ENCODE results near the gene MYOZ3.

The MYOZ3 gene

DNA sequence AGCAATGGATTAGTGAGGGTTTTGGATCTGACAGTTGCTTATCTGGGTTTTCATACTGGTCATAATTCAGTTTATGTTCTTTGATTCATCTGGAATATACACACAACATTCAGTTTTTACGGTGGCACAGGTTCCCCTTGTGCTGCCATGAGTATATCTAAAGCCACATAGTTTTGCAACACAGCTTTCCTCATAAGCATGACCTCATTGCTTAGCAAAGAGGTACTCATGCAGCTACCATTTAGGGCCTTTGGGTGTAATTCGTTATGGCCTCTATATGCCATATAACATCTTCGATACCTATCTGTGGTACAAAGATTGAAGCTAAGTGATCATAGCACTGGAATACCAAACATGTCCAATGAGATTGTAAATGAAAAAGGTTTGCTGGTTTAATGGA is 42.7 kb downstream of the MYOZ3 start:
- DNase-seq, result no peak

DNA sequence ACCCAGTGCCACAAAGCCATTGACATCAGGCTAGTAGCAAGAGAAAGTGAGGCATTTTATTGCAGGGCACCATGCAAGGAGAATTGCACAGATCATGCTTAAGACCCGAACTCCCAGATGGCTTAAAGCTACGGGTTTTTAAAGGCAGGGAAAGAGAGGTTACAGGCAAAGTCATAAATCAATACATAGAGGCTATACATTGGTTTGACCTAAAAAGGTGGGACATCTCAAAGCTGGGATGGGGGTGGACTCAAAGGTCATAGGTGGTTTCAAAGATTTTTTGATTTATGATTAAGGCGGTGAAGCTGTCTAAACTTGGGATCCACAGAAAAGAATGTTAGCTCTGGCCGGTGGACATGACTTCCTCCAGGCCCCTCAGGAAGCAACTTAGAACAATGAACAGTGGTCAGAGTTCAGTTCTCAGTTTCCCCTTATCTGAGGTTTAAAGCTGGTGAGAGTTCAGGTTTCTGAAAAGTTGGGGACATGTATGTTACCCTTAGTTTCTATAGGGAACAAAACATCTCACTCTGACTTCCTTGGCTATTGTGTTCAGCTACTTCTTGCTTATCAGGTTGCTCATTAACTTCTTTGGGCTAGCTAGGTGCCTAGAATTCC is 45.8 kb downstream of the MYOZ3 start:
- DNase-seq, result no peak

DNA sequence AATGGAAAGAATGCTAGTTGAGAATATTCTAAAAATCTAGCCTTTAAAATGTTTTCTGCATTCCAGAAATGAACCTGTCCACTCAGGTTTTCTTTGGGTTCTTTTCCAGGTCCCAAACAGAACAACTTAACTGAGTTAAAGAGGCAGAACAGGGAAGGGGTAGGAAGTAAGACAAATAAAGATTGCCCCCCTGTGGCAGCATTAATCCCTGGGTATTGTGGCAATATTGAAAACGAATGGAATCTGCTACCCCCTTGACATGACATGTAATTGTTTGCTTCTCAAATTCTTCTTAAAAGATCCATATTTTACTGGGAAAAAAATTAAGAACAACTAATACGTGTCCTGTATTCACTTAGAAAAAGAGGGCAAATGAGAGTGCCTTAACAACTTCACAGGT is 49.1 kb downstream of the MYOZ3 start:
- no peak for DNase-seq

DNA sequence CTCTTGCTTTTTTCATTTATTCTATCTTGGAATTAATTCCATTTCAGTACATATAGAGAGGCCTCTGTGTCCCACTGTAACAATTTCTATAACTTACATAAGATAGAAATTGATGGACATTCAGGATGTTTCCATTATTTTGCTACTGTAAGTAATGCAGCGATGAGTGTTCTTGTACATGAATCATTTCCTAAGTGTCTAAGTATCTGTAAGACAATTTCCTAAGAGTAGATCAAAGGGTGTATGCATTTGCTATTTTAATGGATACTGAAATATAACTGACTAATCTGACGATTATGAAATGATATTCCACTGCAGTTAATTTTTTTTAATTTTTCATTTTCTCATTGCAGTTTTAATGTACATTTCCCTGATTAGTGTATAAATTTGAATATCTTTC is 62.8 kb downstream of the MYOZ3 start:
- DNase-seq, result no peak

Measured in NCI-H1694 treated with DMSO at 0.1 percent for 48 hours (cell line).